ENCODE measurements around the gene OSBPL7. TPM values are rescaled to one million over a fixed set of nuclear protein-coding genes. Genes with fewer than 3 reads are reported as not detected.

OSBPL7 gene
- total RNA-seq, 1 experiment from 2014 or later = 2.6 TPM

- DNase-seq (ENCODE audit: low read depth) = no peak
Measured at GRCh38 chr17:47847341-47848197, 26.0 kb upstream of the OSBPL7 start.

- no peak for DNase-seq (ENCODE audit: low read depth)
Measured at GRCh38 chr17:47846716-47847340, 25.2 kb upstream of the OSBPL7 start.

- DNase-seq (ENCODE audit: low read depth) = no peak
Measured at GRCh38 chr17:47845716-47846075, 24.1 kb upstream of the OSBPL7 start.

- no peak for DNase-seq (ENCODE audit: low read depth)
Measured at GRCh38 chr17:47844814-47845715, 23.5 kb upstream of the OSBPL7 start.

GRCh38 chr17:47844227-47844626 lies 22.6 kb upstream of the OSBPL7 start:
- DNase-seq (ENCODE audit: low read depth) = peak; percentile 53

GRCh38 chr17:47843391-47843730 lies 21.8 kb upstream of the OSBPL7 start:
- no peak for DNase-seq (ENCODE audit: low read depth)

GRCh38 chr17:47841488-47842291 lies 20.1 kb upstream of the OSBPL7 start:
- no peak for DNase-seq (ENCODE audit: low read depth)

- DNase-seq (ENCODE audit: low read depth) = peak; percentile 73
Measured at GRCh38 chr17:47840742-47841487, 19.3 kb upstream of the OSBPL7 start, which contains the start of gene SCRN2. Gene SCRN2, minus strand, starts transcription at chr17:47841273. Its CDS starts 430 bp downstream, at chr17:47840843.

GRCh38 chr17:47840001-47840741 lies 18.6 kb upstream of the OSBPL7 start:
- DNase-seq (ENCODE audit: low read depth) = no peak

- DNase-seq (ENCODE audit: low read depth) = no peak
Measured at GRCh38 chr17:47839071-47839470, 17.5 kb upstream of the OSBPL7 start.

GRCh38 chr17:47838636-47839035 lies 17.0 kb upstream of the OSBPL7 start:
- no peak for DNase-seq (ENCODE audit: low read depth)

GRCh38 chr17:47837401-47838039 lies 15.9 kb upstream of the OSBPL7 start:
- peak; percentile 70 for DNase-seq (ENCODE audit: low read depth)

GRCh38 chr17:47836601-47837000 lies 15.0 kb upstream of the OSBPL7 start:
- DNase-seq (ENCODE audit: low read depth) = no peak

- no peak for DNase-seq (ENCODE audit: low read depth)
Measured at GRCh38 chr17:47834756-47835155, 13.2 kb upstream of the OSBPL7 start.

GRCh38 chr17:47831934-47832327 lies 10.3 kb upstream of the OSBPL7 start:
- no peak for DNase-seq (ENCODE audit: low read depth)

GRCh38 chr17:47831003-47831933 lies 9.7 kb upstream of the OSBPL7 start, which contains the start of the genes LRRC46 and MRPL10:
Gene LRRC46, plus strand, starts transcription at chr17:47831670. Its CDS starts 320 bp downstream, at chr17:47831990.
Gene MRPL10, minus strand, starts transcription at chr17:47831541. Its CDS starts 30 bp downstream, at chr17:47831511.
- peak; percentile 86 for DNase-seq (ENCODE audit: low read depth)

- no peak for DNase-seq (ENCODE audit: low read depth)
Measured at GRCh38 chr17:47830396-47831002, 8.9 kb upstream of the OSBPL7 start.

GRCh38 chr17:47829870-47830269 lies 8.3 kb upstream of the OSBPL7 start:
- no peak for DNase-seq (ENCODE audit: low read depth)

Data from RPMI7951 (cell line).